GM18867 (cell line): ENCODE measurements around the gene TREH.
A peak's percentile ranks its signal among the peaks of the same experiment; 100 is the strongest.

Experiments used
- ATAC-seq: cut with Tn5 transposase; IDR thresholded peaks from one replicate; pipeline ENCODE4 v1.9.1; 2021; ENCODE audit warnings: mild to moderate bottlenecking, moderate library complexity; ENCODE audit not compliant: unreplicated experiment

TREH gene

GRCh38 chr11:118671254-118671653 is 8.2 kb downstream of the TREH start:
- ATAC-seq: no peak

GRCh38 chr11:118670063-118670462 is 9.4 kb downstream of the TREH start:
- ATAC-seq: no peak

DNA sequence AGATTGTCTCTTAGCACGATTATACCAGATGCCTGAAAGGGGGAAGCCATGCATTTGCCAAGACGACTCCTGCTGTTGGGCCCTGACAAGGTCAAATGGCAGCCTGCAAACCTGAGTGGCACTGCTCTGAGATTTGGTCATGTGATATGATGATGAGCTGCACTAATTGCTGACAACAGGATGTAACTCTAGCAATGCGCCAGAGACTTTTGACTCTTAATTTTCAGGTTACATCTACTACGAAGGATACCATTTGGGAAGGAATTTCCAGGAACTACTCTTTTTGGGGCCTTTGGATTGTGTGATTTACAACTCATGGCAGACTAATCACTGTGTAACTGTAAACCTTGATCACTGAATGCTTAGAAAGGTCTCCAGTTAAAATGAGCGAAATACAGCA is 13.1 kb downstream of the TREH start:
- ATAC-seq: no peak

DNA sequence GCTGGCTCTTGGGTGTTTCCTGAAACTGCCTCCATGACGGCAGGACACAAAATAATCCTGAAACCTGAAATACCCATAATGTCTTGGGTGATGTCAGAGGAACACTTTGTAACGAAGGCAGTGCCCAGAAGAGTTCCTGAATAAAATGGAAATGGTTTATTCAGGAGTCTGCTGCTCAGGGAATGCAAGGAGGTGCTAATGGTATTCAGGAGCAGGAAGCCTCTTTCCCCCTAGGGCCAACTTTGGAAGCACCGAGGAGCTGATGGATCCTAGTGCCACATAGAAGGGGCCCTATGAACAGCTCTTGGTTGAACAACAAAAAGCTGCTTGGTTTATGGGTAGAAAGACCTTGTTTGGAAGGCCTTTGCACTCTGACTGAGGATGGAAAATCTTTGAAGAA is 15.5 kb downstream of the TREH start:
- ATAC-seq: no peak

- no peak for ATAC-seq
These were observed 16.1 kb downstream of the TREH start for GRCh38 chr11:118663381-118663780.

DNA sequence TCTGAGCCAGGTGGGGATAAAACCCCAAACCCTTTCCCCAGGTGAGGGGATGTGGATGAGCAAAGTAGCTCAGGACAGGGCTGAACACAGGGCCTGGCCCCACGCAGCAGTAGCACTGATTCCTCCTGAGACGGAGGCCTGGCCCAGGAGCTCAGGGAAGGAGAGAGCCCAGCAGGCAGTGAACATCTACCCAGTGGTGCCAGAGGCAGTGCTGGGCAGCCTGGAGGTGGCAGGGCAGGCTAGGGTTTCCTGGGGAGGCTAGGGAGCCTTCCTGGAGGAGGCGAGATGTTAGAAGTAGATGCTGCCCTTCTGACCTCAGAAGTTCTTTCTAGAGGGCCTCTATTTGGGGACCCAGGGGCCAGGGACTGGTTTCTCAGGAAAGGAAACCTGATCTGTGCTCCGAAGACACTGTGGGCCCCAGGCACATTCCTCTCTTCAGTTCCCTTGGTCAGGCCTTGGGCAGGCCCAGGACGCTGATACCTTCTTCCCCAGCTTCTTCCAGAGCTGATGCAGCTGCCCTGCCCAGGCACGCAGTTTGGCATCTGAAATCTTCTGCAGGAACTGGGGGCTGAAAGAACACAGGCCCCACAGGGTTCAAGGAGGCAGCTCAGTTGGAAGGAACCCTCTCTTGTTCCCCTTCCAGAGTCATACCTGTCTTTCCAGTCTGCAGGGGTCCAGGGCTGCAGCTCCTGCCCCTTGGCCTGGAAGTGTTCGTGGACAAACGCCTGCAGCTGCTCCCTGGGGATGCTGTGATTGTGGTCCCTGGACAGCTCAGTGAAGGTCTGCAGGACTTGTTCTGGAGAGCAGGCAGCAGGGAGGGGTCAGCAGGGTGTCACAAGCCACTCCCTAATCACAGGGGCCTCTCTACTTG is 16.8 kb downstream of the TREH start:
- no peak for ATAC-seq

DNA sequence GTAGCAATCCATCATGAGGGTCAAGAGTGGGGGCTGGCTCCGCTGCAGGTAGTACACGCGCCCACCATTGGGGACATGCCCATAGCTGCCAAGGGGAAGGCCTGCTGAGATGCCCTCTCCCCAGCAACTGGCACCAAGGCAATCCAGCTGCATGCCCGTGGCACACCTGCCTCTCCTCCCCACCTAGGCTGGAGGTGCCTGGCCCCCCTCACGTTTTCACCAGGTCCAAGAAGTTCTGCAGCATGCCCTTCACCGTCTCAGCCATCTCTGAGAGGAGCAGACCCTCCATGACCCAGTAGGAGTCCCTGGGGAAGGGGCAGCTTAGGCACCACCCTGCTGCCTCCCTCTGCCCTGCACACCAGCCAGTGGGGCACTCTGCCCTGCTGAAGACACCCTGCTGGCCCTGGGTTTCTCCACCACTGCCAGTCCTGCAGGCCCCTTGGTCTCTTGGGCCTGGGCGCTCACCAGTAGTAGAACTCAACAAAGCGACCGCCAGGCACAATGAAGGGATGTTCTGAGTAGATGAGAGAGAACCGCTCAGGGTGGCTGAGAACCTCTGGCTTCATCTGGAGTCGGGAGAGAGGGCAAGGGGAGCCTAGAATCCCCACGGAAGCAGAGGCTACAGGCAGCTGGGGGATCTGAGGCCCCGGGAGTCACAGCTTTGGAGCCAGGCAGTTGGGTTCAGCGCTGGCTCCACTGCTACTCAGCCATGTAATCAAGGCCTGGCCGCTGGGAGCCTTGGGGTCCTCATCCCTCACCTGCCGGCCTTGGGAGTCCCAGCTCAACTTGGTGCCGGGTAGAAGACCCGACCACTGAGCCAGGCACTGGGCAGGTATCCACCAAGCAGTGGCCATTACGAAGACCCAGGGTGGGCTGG is 17.8 kb downstream of the TREH start:
- ATAC-seq: no peak

DNA sequence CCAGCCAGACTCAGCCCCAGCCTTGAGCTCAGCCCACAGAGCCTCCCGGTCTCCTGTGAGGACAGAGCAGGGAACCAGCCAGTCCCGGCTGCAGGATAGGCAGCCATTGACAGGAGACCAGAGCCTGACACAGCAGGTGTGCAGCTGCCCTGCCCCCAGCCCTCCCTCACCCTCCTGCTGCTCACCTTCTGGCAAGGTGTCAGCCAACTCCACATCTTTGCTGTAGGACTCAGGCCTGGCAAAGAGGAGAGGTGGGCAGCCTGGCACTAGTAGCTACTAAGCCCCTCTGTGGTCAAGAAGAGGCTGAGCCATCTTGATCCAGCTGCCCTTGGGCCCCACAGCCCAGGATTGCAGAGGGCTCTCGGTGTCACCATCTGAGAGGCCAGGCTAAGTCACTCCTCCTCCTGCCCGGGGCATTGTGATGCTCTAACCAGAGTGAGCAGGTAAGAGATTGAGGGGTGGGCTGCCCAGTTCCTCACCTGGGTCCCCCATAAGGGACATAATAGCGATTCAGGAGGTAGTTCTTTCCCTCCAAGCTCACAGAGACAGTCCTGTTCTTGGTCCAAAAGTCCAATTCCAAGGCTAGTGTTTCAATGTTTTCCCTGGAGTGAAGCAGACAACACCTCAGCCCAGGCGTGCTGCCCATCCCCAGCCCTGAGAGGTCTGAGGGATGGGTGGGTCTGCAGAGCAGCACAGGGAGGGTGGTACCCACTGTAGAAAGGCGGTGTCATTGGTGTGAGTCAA is 18.6 kb downstream of the TREH start:
- no peak for ATAC-seq

- no peak for ATAC-seq
These were observed 19.3 kb downstream of the TREH start for GRCh38 chr11:118659953-118660680.

DNA sequence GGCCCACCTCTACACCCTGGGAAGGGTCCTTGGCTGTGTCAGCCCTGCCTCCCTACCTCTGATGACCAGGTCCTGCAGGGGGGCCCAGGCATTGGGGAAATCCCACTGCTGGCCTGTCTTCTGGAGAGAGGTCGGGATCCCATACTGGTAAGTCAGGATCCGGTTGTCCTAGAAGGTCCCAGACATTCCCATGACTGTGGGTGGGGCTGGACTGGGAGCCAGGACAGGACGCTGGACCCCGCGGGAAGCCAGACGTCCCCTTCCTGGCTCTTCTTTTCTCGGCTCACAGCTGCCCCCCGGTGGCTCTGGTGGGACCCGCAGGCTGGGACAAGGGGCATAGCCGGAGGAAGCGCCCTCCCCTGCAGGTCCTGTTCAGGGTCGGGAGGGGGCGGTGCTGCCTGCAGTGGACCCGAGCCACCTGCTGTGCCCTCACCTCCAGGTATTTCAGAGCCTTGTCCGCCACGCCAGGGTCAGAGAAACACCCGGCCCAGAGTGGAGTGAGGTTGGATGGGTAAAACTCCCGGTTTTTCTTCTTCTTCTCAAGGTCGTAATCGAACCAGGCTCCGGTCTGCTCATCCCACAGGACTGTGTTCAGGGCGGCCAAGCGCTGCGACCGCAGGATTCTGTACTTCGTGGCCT is 20.0 kb downstream of the TREH start:
- peak; percentile 77 for ATAC-seq

DNA sequence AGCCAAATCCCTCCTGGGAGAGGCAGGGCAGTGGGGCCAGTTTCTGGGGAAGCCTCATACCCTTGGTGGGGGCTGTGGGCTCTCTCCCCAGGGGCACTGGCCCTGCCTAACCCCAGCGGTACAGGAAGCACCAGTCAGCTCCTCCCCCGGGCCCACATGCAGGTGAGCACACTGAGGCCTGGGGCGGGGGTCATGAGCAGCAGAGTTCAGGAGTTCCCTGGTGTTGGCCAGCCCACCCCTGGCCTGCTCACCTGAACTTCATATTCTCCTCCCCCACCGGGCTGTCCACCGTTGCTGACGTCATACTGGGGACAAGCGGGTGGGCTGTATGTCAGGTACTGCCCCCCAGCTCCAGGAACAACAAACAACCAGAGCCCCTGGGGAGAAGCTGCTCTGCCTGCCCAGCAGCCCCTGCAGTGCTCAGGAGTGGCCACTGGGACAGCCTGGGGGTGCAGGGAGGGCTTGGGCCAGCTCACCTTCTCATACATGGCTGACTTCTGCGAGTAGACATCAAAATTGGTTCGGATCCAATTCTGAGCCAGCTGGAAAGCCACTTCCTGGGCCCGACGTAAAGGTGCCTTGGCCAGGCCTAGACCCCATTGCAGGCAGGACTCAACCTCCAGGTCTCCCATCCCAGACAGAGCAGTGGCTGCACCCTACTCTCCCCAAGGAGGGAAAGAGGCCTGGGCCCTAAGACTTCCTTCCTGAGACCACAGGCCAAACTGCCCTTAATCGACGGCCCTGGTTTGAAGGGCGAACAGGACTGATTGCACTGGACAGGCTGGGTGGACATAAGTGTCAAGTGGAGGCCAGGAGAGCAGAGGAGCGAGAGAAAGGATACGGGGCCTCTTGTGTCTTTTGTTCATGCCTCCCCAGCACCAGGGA is 20.8 kb downstream of the TREH start:
- no peak for ATAC-seq

GRCh38 chr11:118657709-118658428 is 21.6 kb downstream of the TREH start:
- no peak for ATAC-seq

- ATAC-seq: no peak
These were observed 22.2 kb downstream of the TREH start for GRCh38 chr11:118657238-118657637.

- ATAC-seq: no peak
These were observed 22.8 kb downstream of the TREH start for GRCh38 chr11:118656563-118657165.

DNA sequence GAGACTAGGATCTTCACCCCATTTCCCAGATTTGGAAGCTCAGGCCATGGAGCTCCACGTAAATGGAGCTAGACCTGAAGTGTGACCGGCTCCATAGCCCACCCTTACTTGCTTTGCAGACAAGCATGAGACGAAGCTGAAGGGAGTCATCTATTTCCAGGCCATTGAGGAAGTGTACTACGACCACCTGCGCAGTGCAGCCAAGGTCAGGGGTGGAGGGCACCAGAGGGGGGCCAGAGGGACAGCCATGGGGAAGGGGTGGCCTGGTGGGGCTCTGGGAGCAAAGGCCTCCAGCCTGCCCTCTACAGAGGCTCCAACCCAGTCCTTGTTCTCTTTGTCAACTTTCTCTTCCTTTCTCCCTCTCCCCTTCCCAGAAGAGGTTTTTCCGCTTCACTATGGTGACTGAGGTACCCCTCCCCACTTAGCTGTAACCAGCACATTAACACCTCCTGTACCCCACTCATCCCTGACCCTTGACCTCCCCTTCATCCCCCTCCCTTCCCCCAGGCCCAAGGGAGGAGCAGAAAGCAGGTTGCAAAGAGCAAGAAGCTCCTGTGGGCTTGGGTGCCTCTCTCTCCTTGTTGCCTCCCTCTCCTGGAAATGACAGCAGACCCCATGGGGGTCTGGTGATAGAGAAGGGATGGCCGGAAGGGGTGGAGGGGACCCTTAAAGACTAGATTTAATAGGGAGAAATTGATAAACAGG is 23.8 kb downstream of the TREH start:
- ATAC-seq: no peak

DNA sequence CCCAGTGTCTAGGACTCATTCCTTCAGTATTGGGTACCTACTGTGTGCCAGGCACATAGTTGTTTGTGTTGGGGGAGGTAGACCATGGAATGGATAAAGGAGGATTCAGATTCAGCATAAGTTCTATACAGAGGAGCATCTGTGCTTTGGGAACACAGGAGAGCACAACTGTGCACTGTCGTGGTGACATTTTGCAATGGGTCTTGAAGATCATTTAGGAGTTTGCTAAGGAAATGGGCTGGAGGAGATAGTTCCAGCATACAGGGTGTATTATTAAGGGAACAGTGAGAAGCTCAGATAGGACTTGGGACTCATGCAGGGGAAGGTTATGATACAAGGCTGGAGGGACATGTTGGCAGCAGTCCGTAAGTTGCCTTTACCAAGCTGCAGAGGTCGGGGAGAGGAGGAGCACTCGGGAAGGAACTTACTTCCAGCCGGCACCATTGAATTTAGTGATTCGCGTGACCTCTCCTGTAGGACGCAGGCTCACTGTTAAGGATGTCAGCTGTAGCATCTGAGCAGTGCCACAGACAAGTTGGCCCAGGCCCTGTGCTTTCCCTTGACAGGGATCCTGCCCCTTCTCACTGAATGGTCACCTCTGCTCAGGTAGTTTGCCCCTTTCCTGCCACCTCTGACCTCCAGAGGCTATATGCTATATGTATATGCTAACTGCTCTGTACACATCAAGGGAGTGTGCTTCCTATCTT is 25.6 kb downstream of the TREH start:
- no peak for ATAC-seq

- no peak for ATAC-seq
These were observed 26.7 kb downstream of the TREH start for GRCh38 chr11:118652681-118653181.
